DMS153 treated with DMSO at 0.1 percent for 48 hours (cell line): ENCODE results near the gene HLA-DRB5.
"Not testable (repeated sequence)": the region's sequence is repeated elsewhere in the genome, so short reads cannot be mapped to it uniquely, and the experiment has no call there.

Source experiments
- DNase-seq: peaks from one replicate; lab custom pipeline; 2025; ENCODE audit not compliant: unreplicated experiment; lab: John Stamatoyannopoulos, UW

HLA-DRB5 gene

GRCh38 chr6:32517654-32518445 is 12.2 kb downstream of the HLA-DRB5 start:
- no peak for DNase-seq

- DNase-seq = no peak
Measured at GRCh38 chr6:32501016-32501415, 29.1 kb downstream of the HLA-DRB5 start.

- DNase-seq = no peak
Measured at GRCh38 chr6:32492351-32492750, 37.7 kb downstream of the HLA-DRB5 start.

GRCh38 chr6:32491700-32492099 is 38.4 kb downstream of the HLA-DRB5 start:
- DNase-seq = no peak

- DNase-seq = no peak
Measured at GRCh38 chr6:32488083-32488482, 42.0 kb downstream of the HLA-DRB5 start.

GRCh38 chr6:32484614-32484998 is 45.5 kb downstream of the HLA-DRB5 start:
- DNase-seq = no peak

GRCh38 chr6:32483968-32484613 is 46.0 kb downstream of the HLA-DRB5 start:
- no peak for DNase-seq

GRCh38 chr6:32475392-32476206 is 54.5 kb downstream of the HLA-DRB5 start:
- DNase-seq = no peak

- DNase-seq = not testable (repeated sequence)
Measured at GRCh38 chr6:32473376-32474348, 56.4 kb downstream of the HLA-DRB5 start.

GRCh38 chr6:32472781-32473375 is 57.2 kb downstream of the HLA-DRB5 start:
- no peak for DNase-seq

- DNase-seq = not testable (repeated sequence)
Measured at GRCh38 chr6:32467743-32468503, 62.2 kb downstream of the HLA-DRB5 start.
